Measurements from ENCODE around the gene SAC3D1.
"Not testable (repeated sequence)": the region's sequence is repeated elsewhere in the genome, so short reads cannot be mapped to it uniquely, and the experiment has no call there.

Gene SAC3D1

GRCh38 chr11:65040847-65041622 lies at the start of gene SAC3D1:
Gene SAC3D1 (plus strand): TSS chr11:65041210. CDS start chr11:65041293, 83 bp downstream.
- Histone ChIP-seq H3K27ac (peak within 1 kb of the TSS in 20 of 21 experiments; percentile 72 to 97 (median 86)), H3K4me3 (peak within 1 kb of the TSS; percentile 58 to 91 (median 80))

GRCh38 chr11:64994318-64994717 lies 46.7 kb upstream of the SAC3D1 start:
- no peak overlapping the region for H3K4me3 ChIP-seq

GRCh38 chr11:64996327-64996709 lies 44.7 kb upstream of the SAC3D1 start:
- Histone ChIP-seq H3K27ac (peak overlapping the region in 11 of 21 experiments; percentile 16 to 69 (median 35)), H3K4me3 (peak overlapping the region in 6 of 7 experiments; percentile 3 to 29 (median 18))

More at GRCh38 chr11:64994318-64994717, 46.7 kb upstream of the SAC3D1 start:
- H3K27ac ChIP-seq: no peak overlapping the region

GRCh38 chr11:64996710-64997380 lies 44.2 kb upstream of the SAC3D1 start, which contains the start of gene BATF2:
Gene BATF2 (minus strand): TSS chr11:64996971. CDS start chr11:64996914, 57 bp downstream.
- peak within 1 kb of the TSS in 11 of 21 experiments; percentile 16 to 69 (median 35) for H3K27ac ChIP-seq
- peak within 1 kb of the TSS in 6 of 7 experiments; percentile 3 to 29 (median 18) for H3K4me3 ChIP-seq

GRCh38 chr11:64998141-64998540 lies 42.9 kb upstream of the SAC3D1 start:
- Histone ChIP-seq H3K27ac (no peak overlapping the region), H3K4me3 (no peak overlapping the region)

GRCh38 chr11:64998690-64999431 lies 42.1 kb upstream of the SAC3D1 start:
- peak overlapping the region in 1 of 21 experiments; percentile 6 for H3K27ac ChIP-seq
- no peak overlapping the region for H3K4me3 ChIP-seq

GRCh38 chr11:64999478-64999877 lies 41.5 kb upstream of the SAC3D1 start:
- no peak overlapping the region for H3K4me3 ChIP-seq
- H3K27ac ChIP-seq: no peak overlapping the region

GRCh38 chr11:65002706-65003105 lies 38.3 kb upstream of the SAC3D1 start:
- no peak overlapping the region for H3K27ac ChIP-seq
- H3K4me3 ChIP-seq: no peak overlapping the region

- H3K4me3 ChIP-seq: no peak overlapping the region
- H3K27ac ChIP-seq: no peak overlapping the region
These were observed 37.7 kb upstream of the SAC3D1 start for GRCh38 chr11:65003282-65003681.

- H3K27ac ChIP-seq: not testable (repeated sequence)
These were observed 37.0 kb upstream of the SAC3D1 start for GRCh38 chr11:65003968-65004367.

GRCh38 chr11:65008016-65008415 lies 33.0 kb upstream of the SAC3D1 start:
- no peak overlapping the region for H3K27ac ChIP-seq
- no peak overlapping the region for H3K4me3 ChIP-seq

More at GRCh38 chr11:65003968-65004367, 37.0 kb upstream of the SAC3D1 start:
- not testable (repeated sequence) for H3K4me3 ChIP-seq

- H3K4me3 ChIP-seq: no peak overlapping the region
- H3K27ac ChIP-seq: no peak overlapping the region
These were observed 32.1 kb upstream of the SAC3D1 start for GRCh38 chr11:65008873-65009272.

GRCh38 chr11:65013130-65013887 lies 27.7 kb upstream of the SAC3D1 start:
- H3K4me3 ChIP-seq: peak overlapping the region; percentile 53 to 89 (median 69)

GRCh38 chr11:65013888-65014725 lies 26.9 kb upstream of the SAC3D1 start, which contains the start of gene ARL2:
Gene ARL2 (plus strand): TSS chr11:65014160. CDS start chr11:65014208, 48 bp downstream.
- H3K4me3 ChIP-seq: peak within 1 kb of the TSS; percentile 53 to 89 (median 69)
- peak within 1 kb of the TSS; percentile 82 to 99 (median 96) for H3K27ac ChIP-seq

More at GRCh38 chr11:65013130-65013887, 27.7 kb upstream of the SAC3D1 start:
- peak overlapping the region; percentile 82 to 99 (median 96) for H3K27ac ChIP-seq

- peak overlapping the region; percentile 53 to 89 (median 69) for H3K4me3 ChIP-seq
These were observed 26.2 kb upstream of the SAC3D1 start for GRCh38 chr11:65014726-65015227.

GRCh38 chr11:65016705-65017104 lies 24.3 kb upstream of the SAC3D1 start:
- Histone ChIP-seq H3K4me3 (no peak overlapping the region), H3K27ac (peak overlapping the region in 2 of 21 experiments; percentile 11 to 26)

More at GRCh38 chr11:65014726-65015227, 26.2 kb upstream of the SAC3D1 start:
- peak overlapping the region; percentile 82 to 99 (median 96) for H3K27ac ChIP-seq

GRCh38 chr11:65017937-65018336 lies 23.1 kb upstream of the SAC3D1 start:
- Histone ChIP-seq H3K27ac (no peak overlapping the region), H3K4me3 (no peak overlapping the region)

GRCh38 chr11:65019824-65020223 lies 21.2 kb upstream of the SAC3D1 start:
- peak overlapping the region in 1 of 21 experiments; percentile 26 for H3K27ac ChIP-seq

More at GRCh38 chr11:65019824-65020223, 21.2 kb upstream of the SAC3D1 start:
- no peak overlapping the region for H3K4me3 ChIP-seq

All from skin epidermis (tissue), 12 donors.